HEK293T (cell line): ENCODE measurements around the gene KCND2.

ENCODE experiments used
- ARNT ChIP-seq: fragments of 450-650 bp; IDR thresholded peaks from 2 replicates; pipeline ENCODE4 v1.6.1; 2017; ENCODE audit warnings: mild to moderate bottlenecking
- BHLHE40 ChIP-seq: fragments of 450-650 bp; IDR thresholded peaks from 2 replicates; pipeline ENCODE4 v1.6.1; 2016; ENCODE audit warnings: mild to moderate bottlenecking, moderate library complexity, borderline replicate concordance
- ELF4 ChIP-seq: fragments of 450-650 bp; IDR thresholded peaks from 2 replicates; pipeline ENCODE4 v1.6.1; 2017; ENCODE audit warnings: antibody characterized with exemption
- FOXA1 ChIP-seq: fragments of 450-650 bp; IDR thresholded peaks from 2 replicates; pipeline ENCODE4 v1.6.1; 2016; ENCODE audit warnings: mild to moderate bottlenecking
- FOXM1 ChIP-seq: fragments of 450-650 bp; IDR thresholded peaks from 2 replicates; pipeline ENCODE4 v1.6.1; 2017; ENCODE audit warnings: mild to moderate bottlenecking, borderline replicate concordance
- L3MBTL2 ChIP-seq: fragments of 450-650 bp; conservative IDR thresholded peaks from 2 replicates; pipeline ENCODE4 v1.6.1; 2016; ENCODE audit warnings: mild to moderate bottlenecking
- LEF1 ChIP-seq: fragments of 450-650 bp; IDR thresholded peaks from 2 replicates; pipeline ENCODE4 v1.6.1; 2017; ENCODE audit warnings: mild to moderate bottlenecking, borderline replicate concordance
- NFRKB ChIP-seq: fragments of 450-650 bp; IDR thresholded peaks from 2 replicates; pipeline ENCODE4 v1.6.1; 2016; ENCODE audit warnings: mild to moderate bottlenecking, moderate library complexity
- SP1 ChIP-seq: fragments of 450-650 bp; IDR thresholded peaks from 2 replicates; pipeline ENCODE4 v1.6.1; 2017
- SUZ12 ChIP-seq: fragments of 450-650 bp; IDR thresholded peaks from 2 replicates; pipeline ENCODE4 v1.6.1; 2016; ENCODE audit warnings: mild to moderate bottlenecking
- TARDBP ChIP-seq: fragments of 450-650 bp; IDR thresholded peaks from 2 replicates; pipeline ENCODE4 v1.6.1; 2016

DNA sequence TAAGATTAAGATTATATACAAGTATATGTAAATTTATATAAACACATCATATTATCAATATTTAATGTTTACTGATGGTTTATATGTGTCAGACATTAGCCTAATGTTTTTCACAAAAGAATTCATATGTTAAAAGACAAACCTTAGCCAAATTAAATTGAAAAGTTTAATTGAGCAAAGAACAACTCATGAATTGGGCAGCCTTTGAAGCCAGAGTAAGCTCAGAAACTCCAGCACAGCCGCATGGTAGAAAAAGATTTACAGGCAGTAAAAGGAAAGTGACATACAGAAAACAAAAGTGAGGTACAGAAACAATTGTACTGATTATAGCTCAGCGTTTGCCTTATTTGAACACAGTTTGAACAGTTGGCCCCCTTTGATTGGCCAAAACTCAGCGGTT, 460.9 kb downstream of the KCND2 start:
- TF ChIP-seq TARDBP (no peak), NFRKB (no peak), ELF4 (no peak), FOXA1 (no peak), SP1 (no peak), SUZ12 (no peak), BHLHE40 (no peak), FOXM1 (no peak), L3MBTL2 (no peak), LEF1 (no peak), ARNT (no peak)
